Sigmoid colon (tissue), 4 donors: ENCODE data around the gene NFIA.

Experiments
- CTCF ChIP-seq, 4 experiments: fragments of 450-650 bp in 3 of 4; fragments of 200-600 bp in 1 of 4; IDR thresholded peaks; one replicate each; pipeline ENCODE4 v1.5.1; 2016 to 2019; ENCODE audit warnings: antibody characterized with exemption in 4 of 4, mild to moderate bottlenecking in 3 of 4, moderate library complexity in 2 of 4
- EP300 ChIP-seq, 4 donors: sonication (generic); formaldehyde crosslinking; IDR thresholded peaks; one replicate each; pipeline ENCODE4 v1.6.1; 2017; ENCODE audit warnings: antibody characterized with exemption in 4 of 4
- POLR2A ChIP-seq, 2 donors: fragments of 450-650 bp; IDR thresholded peaks; one replicate each; pipeline ENCODE4 v1.6.1; 2016; ENCODE audit warnings: antibody characterized with exemption in 2 of 2, mild to moderate bottlenecking in 2 of 2, moderate library complexity in 2 of 2

DNA sequence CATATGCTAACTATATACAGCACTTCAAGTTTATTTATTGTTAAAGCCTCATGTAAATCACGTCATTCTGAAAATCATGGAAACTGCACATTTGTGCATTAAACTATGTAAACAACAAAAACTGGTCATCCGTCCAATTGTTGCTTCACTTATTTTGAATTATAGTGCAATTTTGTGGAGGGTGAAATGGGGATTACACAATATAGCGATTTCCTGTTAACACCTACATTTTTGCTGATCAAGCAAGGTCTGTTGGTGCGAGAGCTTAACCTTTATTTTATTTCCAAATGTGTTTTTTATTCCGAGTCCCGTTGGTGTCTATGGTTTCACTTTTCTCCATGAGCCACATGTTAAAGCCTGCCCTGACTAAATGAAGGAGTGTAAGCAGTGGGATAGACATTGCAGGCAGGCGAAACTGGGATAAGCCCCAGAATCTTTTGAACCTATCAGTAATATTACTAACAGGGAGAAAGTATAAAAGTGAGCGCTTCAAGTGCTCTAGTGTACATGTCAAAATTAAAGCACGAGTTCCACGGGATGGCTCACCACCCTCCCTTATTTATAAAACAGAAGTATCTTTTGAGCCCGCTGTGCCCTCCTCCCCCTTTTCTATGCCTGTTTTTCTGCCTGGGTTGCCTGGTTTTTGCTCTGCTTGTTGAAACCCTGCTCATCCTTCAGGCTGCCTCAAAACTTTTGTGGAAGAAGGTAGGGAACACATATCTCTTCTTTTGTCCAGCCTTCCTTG, 120.7 kb downstream of the NFIA start:
- no peak for TF ChIP-seq CTCF (IDR thresholded peaks at IDR 0.05)
- TF ChIP-seq POLR2A (IDR thresholded peaks at IDR 0.05): no peak
- TF ChIP-seq EP300 (IDR thresholded peaks at IDR 0.05): no peak
